Immature natural killer cell (primary cell): ENCODE data around the gene TMEM218. TPM values are rescaled to one million over a fixed set of nuclear protein-coding genes. Genes with fewer than 3 reads are reported as not detected.
"Not testable (repeated sequence)": the region's sequence is repeated elsewhere in the genome, so short reads cannot be mapped to it uniquely, and the experiment has no call there.

Experiments
- DNase-seq, 3 donors: peaks; one replicate each; pipeline ENCODE4 v3.0.0; 2022; ENCODE audit warnings: mixed read lengths in 1 of 3
- H3K27ac Mint-ChIP-seq, 6 donors: one replicate each; pipeline ENCODE4 v1.8.0; 2020; ENCODE audit warnings: mixed read lengths in 6 of 6, mild to moderate bottlenecking in 5 of 6, inconsistent platforms in 4 of 6, moderate library complexity in 3 of 6
- H3K27me3 Mint-ChIP-seq, 3 donors: one replicate each; pipeline ENCODE4 v1.8.0; 2020 to 2021; ENCODE audit warnings: low read depth in 3 of 3, mild to moderate bottlenecking in 3 of 3, mixed read lengths in 3 of 3, moderate library complexity in 3 of 3, inconsistent platforms in 1 of 3
- H3K36me3 Mint-ChIP-seq, 3 donors: one replicate each; pipeline ENCODE4 v1.8.0; 2020; ENCODE audit warnings: mixed read lengths in 3 of 3, inconsistent platforms in 2 of 3, mild to moderate bottlenecking in 2 of 3
- H3K4me1 Mint-ChIP-seq, 2 donors: one replicate each; pipeline ENCODE4 v1.8.0; 2020; ENCODE audit warnings: inconsistent platforms in 2 of 2, mild to moderate bottlenecking in 2 of 2, mixed read lengths in 2 of 2, moderate library complexity in 1 of 2
- H3K4me3 Mint-ChIP-seq, 5 donors: one replicate each; pipeline ENCODE4 v1.8.0; 2020; ENCODE audit warnings: mild to moderate bottlenecking in 5 of 5, mixed read lengths in 5 of 5, inconsistent platforms in 3 of 5, moderate library complexity in 3 of 5
- H3K9me3 Mint-ChIP-seq, 6 donors: one replicate each; pipeline ENCODE4 v1.8.0; 2020; ENCODE audit warnings: mild to moderate bottlenecking in 6 of 6, mixed read lengths in 6 of 6, inconsistent platforms in 4 of 6, moderate library complexity in 3 of 6
- polyA plus RNA-seq, 3 donors: library from polyadenylated mRNA; unstranded; fragments of 300-500 nt; fragmentation: Illumina TruSeq; gene quantifications; one replicate each; pipeline ENCODE4 v1.2.3, GENCODE V29; 2021

TMEM218 gene
- polyA plus RNA-seq, 3 donors from 2014 or later = 39.9 to 54.9 (median 46.6) TPM

GRCh38 chr11:125062218-125062930 lies 49.1 kb downstream of the TMEM218 start:
- no peaks in the 10 kb centered on the region for H3K36me3 Mint-ChIP-seq
- peaks cover 1 to 9% (median 3%) of the 10 kb centered on the region in 3 donors for H3K27me3 Mint-ChIP-seq
- peak overlapping the region; percentile 87 to 94 (median 93) for H3K4me3 Mint-ChIP-seq
- H3K27ac Mint-ChIP-seq = peak overlapping the region; percentile 55 to 88 (median 85)
- peaks cover 10 to 13% of the 10 kb centered on the region in 2 donors for H3K4me1 Mint-ChIP-seq
- H3K9me3 Mint-ChIP-seq = no peaks in the 10 kb centered on the region
- no peak for DNase-seq

GRCh38 chr11:125061281-125061680 lies 50.1 kb downstream of the TMEM218 start:
- Mint-ChIP-seq H3K9me3 (peaks cover 0 to 2% (median 0%) of the 10 kb centered on the region in 6 donors), H3K4me1 (peaks cover 10 to 13% of the 10 kb centered on the region in 2 donors), H3K27ac (no peak overlapping the region), H3K27me3 (peaks cover 0 to 9% (median 0%) of the 10 kb centered on the region in 3 donors), H3K36me3 (no peaks in the 10 kb centered on the region), H3K4me3 (peak overlapping the region in 1 of 5 donors; percentile 8)
- DNase-seq = no peak

- H3K9me3 Mint-ChIP-seq = peaks cover 0 to 2% (median 0%) of the 10 kb centered on the region in 6 donors
- H3K27ac Mint-ChIP-seq = no peak overlapping the region
- peaks cover 0 to 3% of the 10 kb centered on the region in 2 donors for H3K4me1 Mint-ChIP-seq
- H3K27me3 Mint-ChIP-seq = peaks cover 0 to 2% (median 0%) of the 10 kb centered on the region in 3 donors
- H3K36me3 Mint-ChIP-seq = no peaks in the 10 kb centered on the region
- no peak overlapping the region for H3K4me3 Mint-ChIP-seq
- DNase-seq = no peak
Measured at GRCh38 chr11:125057693-125058016, 53.8 kb downstream of the TMEM218 start.

- H3K27ac Mint-ChIP-seq = no peak overlapping the region
- no peak for DNase-seq
- no peak overlapping the region for H3K4me3 Mint-ChIP-seq
- no peaks in the 10 kb centered on the region for H3K4me1 Mint-ChIP-seq
- no peaks in the 10 kb centered on the region for H3K36me3 Mint-ChIP-seq
- H3K27me3 Mint-ChIP-seq = no peaks in the 10 kb centered on the region
- peaks cover 0 to 2% (median 0%) of the 10 kb centered on the region in 6 donors for H3K9me3 Mint-ChIP-seq
Measured at GRCh38 chr11:125056931-125057692, 54.3 kb downstream of the TMEM218 start.

- not testable (repeated sequence) for H3K9me3 Mint-ChIP-seq, H3K27ac Mint-ChIP-seq, H3K4me1 Mint-ChIP-seq, H3K36me3 Mint-ChIP-seq, H3K4me3 Mint-ChIP-seq, DNase-seq, H3K27me3 Mint-ChIP-seq
Measured at GRCh38 chr11:125056111-125056510, 55.3 kb downstream of the TMEM218 start.

- Mint-ChIP-seq H3K27ac (no peak overlapping the region), H3K36me3 (no peaks in the 10 kb centered on the region), H3K9me3 (peaks cover 0 to 2% (median 0%) of the 10 kb centered on the region in 6 donors), H3K27me3 (no peaks in the 10 kb centered on the region), H3K4me3 (no peak overlapping the region), H3K4me1 (no peaks in the 10 kb centered on the region)
- no peak for DNase-seq
Measured at GRCh38 chr11:125055107-125055715, 56.2 kb downstream of the TMEM218 start.

- H3K27ac Mint-ChIP-seq = no peak overlapping the region
- no peak for DNase-seq
- no peaks in the 10 kb centered on the region for H3K4me1 Mint-ChIP-seq
- H3K9me3 Mint-ChIP-seq = peaks cover 0 to 2% (median 0%) of the 10 kb centered on the region in 6 donors
- H3K27me3 Mint-ChIP-seq = no peaks in the 10 kb centered on the region
- H3K36me3 Mint-ChIP-seq = no peaks in the 10 kb centered on the region
- no peak overlapping the region for H3K4me3 Mint-ChIP-seq
Measured at GRCh38 chr11:125053167-125053566, 58.3 kb downstream of the TMEM218 start.

GRCh38 chr11:125052047-125052446 lies 59.4 kb downstream of the TMEM218 start:
- Mint-ChIP-seq H3K36me3 (no peaks in the 10 kb centered on the region), H3K27ac (no peak overlapping the region), H3K27me3 (no peaks in the 10 kb centered on the region), H3K4me3 (no peak overlapping the region), H3K4me1 (no peaks in the 10 kb centered on the region), H3K9me3 (peaks cover 0 to 1% (median 0%) of the 10 kb centered on the region in 6 donors)
- no peak for DNase-seq

GRCh38 chr11:125049164-125049792 lies 62.1 kb downstream of the TMEM218 start:
- DNase-seq = no peak
- H3K4me1 Mint-ChIP-seq = no peaks in the 10 kb centered on the region
- H3K4me3 Mint-ChIP-seq = no peak overlapping the region
- no peaks in the 10 kb centered on the region for H3K27me3 Mint-ChIP-seq
- peaks cover 0 to 4% (median 0%) of the 10 kb centered on the region in 3 donors for H3K36me3 Mint-ChIP-seq
- no peaks in the 10 kb centered on the region for H3K9me3 Mint-ChIP-seq
- H3K27ac Mint-ChIP-seq = no peak overlapping the region

Other genes starting within 250 kb of the TMEM218 start
- 1 to 10 TPM; 2.5 to 3.4 (median 2.8) TPM for gene ROBO3, start 246.2 kb downstream of the TMEM218 start, polyA plus RNA-seq
- not detected for gene ROBO4, start 213.8 kb downstream of the TMEM218 start, polyA plus RNA-seq
- not detected for gene HEPN1, start 192.4 kb downstream of the TMEM218 start, polyA plus RNA-seq
- not detected for gene HEPACAM, start 175.6 kb downstream of the TMEM218 start, polyA plus RNA-seq
- 1 to 10 TPM in 2 of 3 donors, under 1 TPM in 1; 0.50 to 2.7 (median 1.6) TPM for gene CCDC15, start 157.4 kb downstream of the TMEM218 start, polyA plus RNA-seq
- gene SLC37A2, start 48.3 kb downstream of the TMEM218 start, polyA plus RNA-seq = 1 to 10 TPM in 1 of 3 donors, under 1 TPM in 2; 0.37 to 2.1 (median 0.61) TPM
- not detected for gene PKNOX2, start 53.1 kb upstream of the TMEM218 start, polyA plus RNA-seq